SK-N-SH (cell line): ENCODE results near the gene NHERF2. TPM values are rescaled to one million over a fixed set of nuclear protein-coding genes. Genes with fewer than 3 reads are reported as not detected.

Experiments
- CTCF ChIA-PET: fragments of 300-600, 350-600 bp; formaldehyde crosslinking; extraction: SDS; loops from one replicate; lab custom pipeline; 2021; lab: Yijun Ruan, JAX
- POLR2A ChIA-PET: fragments of 350-600 bp; sonication (Branson Sonifier 250); formaldehyde crosslinking; extraction: SDS; loops from one replicate; lab custom pipeline; 2020; ENCODE audit warnings: antibody characterized with exemption, inconsistent platforms; lab: Yijun Ruan, JAX
- DNase-seq: peaks from one replicate; pipeline ENCODE4 v3.0.0; 2012
- H2AFZ ChIP-seq: fragments of 200-600 bp; sonication (generic); 2 replicates; pipeline ENCODE4 v1.8.1; 2016; ENCODE audit warnings: antibody characterized with exemption, mild to moderate bottlenecking, low read depth
- H3F3A ChIP-seq: fragments of 200-600 bp; sonication (generic); replicated peaks from 2 replicates; pipeline ENCODE3; 2016; ENCODE audit warnings: antibody characterized with exemption, mild to moderate bottlenecking; ENCODE audit not compliant: insufficient read depth
- H3K27ac ChIP-seq, 2 experiments: fragments of 200-500 bp in 1 of 2; fragments of 200-600 bp in 1 of 2; sonication (Bioruptor generic) in 1 of 2; sonication (generic), shearing (Covaris generic) in 1 of 2; 2 replicates each; pipeline versions ENCODE4 v1.5.1 to v1.6.1; 2014 to 2016; ENCODE audit warnings: low read depth in 2 of 2, inconsistent platforms in 1 of 2, low read length in 1 of 2, mild to moderate bottlenecking in 1 of 2, mixed read lengths in 1 of 2
- H3K27me3 ChIP-seq: fragments of 200-600 bp; sonication (generic), shearing (Covaris generic); 2 replicates; pipeline ENCODE4 v1.6.1; 2016; ENCODE audit warnings: mixed run types; ENCODE audit not compliant: insufficient read depth
- H3K36me3 ChIP-seq, 2 experiments: fragments of 200-500 bp in 1 of 2; fragments of 200-600 bp in 1 of 2; sonication (Bioruptor generic) in 1 of 2; sonication (generic) in 1 of 2; replicated peaks in 1 of 2; 2 replicates each; pipeline versions ENCODE3 to v1.5.1; 2014 to 2016; ENCODE audit warnings: low read length in 1 of 2, mild to moderate bottlenecking in 1 of 2; ENCODE audit not compliant: insufficient read depth in 2 of 2, control insufficient read depth in 1 of 2
- H3K4me1 ChIP-seq, 2 experiments: fragments of 200-500 bp in 1 of 2; fragments of 200-600 bp in 1 of 2; sonication (Bioruptor generic) in 1 of 2; sonication (generic), shearing (Covaris generic) in 1 of 2; 2 replicates each; pipeline versions ENCODE4 v1.5.1 to v1.6.1; 2014 to 2016; ENCODE audit warnings: low read depth in 1 of 2, low read length in 1 of 2, mixed run types in 1 of 2; ENCODE audit not compliant: insufficient read depth in 2 of 2, control insufficient read depth in 1 of 2
- H3K4me2 ChIP-seq: fragments of 200-600 bp; sonication (generic), shearing (Covaris generic); 2 replicates; pipeline ENCODE4 v1.6.1; 2017; ENCODE audit warnings: mixed run types
- H3K4me3 ChIP-seq, 2 experiments: fragments of 200-500 bp in 1 of 2; fragments of 200-600 bp in 1 of 2; sonication (Bioruptor generic) in 1 of 2; sonication (generic), shearing (Covaris generic) in 1 of 2; 2 replicates each; pipeline versions ENCODE4 v1.5.1 to v1.8.1; 2014 to 2016; ENCODE audit warnings: low read depth in 2 of 2, inconsistent platforms in 1 of 2, low read length in 1 of 2, mild to moderate bottlenecking in 1 of 2, mixed read lengths in 1 of 2, moderate library complexity in 1 of 2
- H3K79me2 ChIP-seq: fragments of 200-600 bp; sonication (generic); 2 replicates; pipeline ENCODE4 v1.8.1; 2017; ENCODE audit warnings: mild to moderate bottlenecking; ENCODE audit not compliant: insufficient read depth
- H3K9ac ChIP-seq: fragments of 200-600 bp; sonication (generic); 2 replicates; pipeline ENCODE4 v1.6.1; 2017; ENCODE audit warnings: mixed run types
- H3K9me2 ChIP-seq: fragments of 200-600 bp; sonication (generic); 2 replicates; pipeline ENCODE4 v1.6.1; 2017; ENCODE audit warnings: mixed run types
- H3K9me3 ChIP-seq: fragments of 200-600 bp; sonication (generic); 2 replicates; pipeline ENCODE4 v1.6.1; 2017; ENCODE audit warnings: mixed run types, mild to moderate bottlenecking, moderate library complexity
- H4K20me1 ChIP-seq: fragments of 200-600 bp; sonication (generic); 2 replicates; pipeline ENCODE4 v1.6.1; 2017; ENCODE audit warnings: mild to moderate bottlenecking, mixed run types; ENCODE audit not compliant: insufficient read depth
- CHD2 ChIP-seq: fragments of 150-350 bp; IDR thresholded peaks from 2 replicates; pipeline ENCODE4 v1.6.1; 2018; ENCODE audit warnings: low read length; ENCODE audit not compliant: partially characterized antibody
- FOSL2 ChIP-seq: IDR thresholded peaks from 2 replicates; pipeline ENCODE4 v1.4.0; 2012; ENCODE audit warnings: low read depth, mild to moderate bottlenecking, moderate library complexity, borderline replicate concordance
- FOXJ3 ChIP-seq: sonication (generic); formaldehyde crosslinking; IDR thresholded peaks from 2 replicates; pipeline ENCODE4 v1.5.1; 2020; ENCODE audit warnings: mild to moderate bottlenecking, missing genetic modification reagents
- JUND ChIP-seq: IDR thresholded peaks from 2 replicates; pipeline ENCODE4 v1.4.0; 2012
- MXI1 ChIP-seq: IDR thresholded peaks from 2 replicates; pipeline ENCODE4 v1.6.1; 2012; ENCODE audit warnings: mild to moderate bottlenecking, low read depth, low read length, improper control_type of control experiment
- NRF1 ChIP-seq: IDR thresholded peaks from 2 replicates; pipeline ENCODE4 v1.6.1; 2012; ENCODE audit warnings: low read depth, mild to moderate bottlenecking, low read length
- PBX3 ChIP-seq: IDR thresholded peaks from 2 replicates; pipeline ENCODE4; 2012
- POLR2AphosphoS5 ChIP-seq: IDR thresholded peaks from 2 replicates; pipeline ENCODE4 v1.6.1; 2012; ENCODE audit warnings: low read depth, low read length
- RAD21 ChIP-seq: IDR thresholded peaks from 2 replicates; pipeline ENCODE4 v1.6.1; 2012; ENCODE audit warnings: mild to moderate bottlenecking, low read length
- RCOR1 ChIP-seq: fragments of 150-350 bp; IDR thresholded peaks from 2 replicates; pipeline ENCODE4 v1.6.1; 2017; ENCODE audit warnings: antibody characterized with exemption, low read length
- RXRA ChIP-seq: IDR thresholded peaks from 2 replicates; pipeline ENCODE4 v1.4.0; 2012; ENCODE audit warnings: low read depth, mild to moderate bottlenecking, borderline replicate concordance
- SIN3A ChIP-seq: IDR thresholded peaks from 2 replicates; pipeline ENCODE4 v1.6.1; 2012; ENCODE audit warnings: low read depth, mild to moderate bottlenecking, low read length, moderate library complexity, borderline replicate concordance
- SMC3 ChIP-seq: IDR thresholded peaks from 2 replicates; pipeline ENCODE4 v1.6.1; 2012; ENCODE audit warnings: low read depth, low read length, improper control_type of control experiment
- TAF1 ChIP-seq: IDR thresholded peaks from 2 replicates; pipeline ENCODE4 v1.6.1; 2012; ENCODE audit warnings: low read depth, mild to moderate bottlenecking, low read length, moderate library complexity, borderline replicate concordance
- TEAD4 ChIP-seq: IDR thresholded peaks from 2 replicates; pipeline ENCODE4 v1.4.0; 2012; ENCODE audit warnings: mild to moderate bottlenecking, borderline replicate concordance; ENCODE audit not compliant: insufficient read depth
- YY1 ChIP-seq: IDR thresholded peaks from 2 replicates; pipeline ENCODE4 v1.4.0; 2012; ENCODE audit warnings: low read depth, mild to moderate bottlenecking
- WGBS: methylation state at CpG from one replicate; pipeline ENCODE4 v1.1.6; 2017; ENCODE audit warnings: low lambda C conversion rate; 5-methylcytosine and 5-hydroxymethylcytosine counted together
- polyA plus RNA-seq, 3 experiments: library from polyadenylated mRNA; depleted of rRNA; stranded (reverse); fragments of >200 nt; gene quantifications; 2 replicates each; pipeline ENCODE4 v1.2.3, GENCODE V29; 2012
- TF ChIP-seq, protein P1 (sequence below): IDR thresholded peaks from 2 replicates; pipeline ENCODE4 v1.4.0; 2012; ENCODE audit warnings: low read depth, borderline replicate concordance
- TF ChIP-seq, protein P2 (sequence below): fragments of 150-350 bp; IDR thresholded peaks from 2 replicates; pipeline ENCODE4 v1.6.1; 2016; ENCODE audit warnings: mild to moderate bottlenecking, low read depth, low read length
- TF ChIP-seq, protein P3 (sequence below): IDR thresholded peaks from 2 replicates; pipeline ENCODE4 v1.4.0; 2012; ENCODE audit warnings: low read depth, borderline replicate concordance
- TF ChIP-seq, protein P4 (sequence below): IDR thresholded peaks from 2 replicates; pipeline ENCODE4 v1.4.0; 2012; ENCODE audit warnings: low read depth

NHERF2 gene
- polyA plus RNA-seq, 1 of the 3 experiments (the other 2 are of a cell fraction), result 53.8 TPM

GRCh38 chr16:1992704-1993317, 33.9 kb upstream of the NHERF2 start:
- H3K4me1 ChIP-seq, result peaks cover 0 to 18% of the 10 kb centered on the region in 2 experiments; a peak in 1 of 4 replicates
- no peak overlapping the region for H3K4me3 ChIP-seq
- no peak overlapping the region for H3K4me2 ChIP-seq
- no peak overlapping the region for H2AFZ ChIP-seq
- peaks cover 22% of the 10 kb centered on the region for H3F3A ChIP-seq
- H4K20me1 ChIP-seq, result no peaks in the 10 kb centered on the region
- peaks cover 4 to 10% of the 10 kb centered on the region in 2 experiments for H3K36me3 ChIP-seq
- ChIA-PET CTCF (interaction anchor here (1.3 to 12.9 kb wide), 2 partner anchors 11 to 162 kb away, joined by 3 to 108 read pairs; no protein-coding TSS in a partner anchor), POLR2A (interaction anchor here (0.8 kb wide), 1 partner anchor 163 kb away, joined by 3 read pairs; the partner anchor contains the start of gene TRAF7)
- WGBS, result 98% methylated on average over 18 of the region's 50 CpGs
- H3K27ac ChIP-seq, result no peak overlapping the region
- no peaks in the 10 kb centered on the region for H3K27me3 ChIP-seq
- TF ChIP-seq MXI1, result no peak
- TF ChIP-seq, all 33 proteins: peak for 0
- Histone ChIP-seq H3K9me3 (no peaks in the 10 kb centered on the region), H3K79me2 (no peaks in the 10 kb centered on the region), H3K9ac (no peak overlapping the region), H3K9me2 (no peaks in the 10 kb centered on the region)
- DNase-seq, result no peak

GRCh38 chr16:1993731-1994131, 33.0 kb upstream of the NHERF2 start:
- POLR2A ChIA-PET, result interaction anchor here (1.0 kb wide), 1 partner anchor 10 kb away, joined by 4 read pairs; no protein-coding TSS in a partner anchor
- Histone ChIP-seq H3K9me3 (no peaks in the 10 kb centered on the region), H3K79me2 (no peaks in the 10 kb centered on the region), H3K4me1 (peaks cover 0 to 17% of the 10 kb centered on the region in 2 experiments; a peak in 1 of 4 replicates), H3K9ac (no peak overlapping the region), H3K27me3 (no peaks in the 10 kb centered on the region), H3K4me3 (no peak overlapping the region), H3F3A (peaks cover 22% of the 10 kb centered on the region), H3K4me2 (no peak overlapping the region), H3K9me2 (no peaks in the 10 kb centered on the region), H4K20me1 (no peaks in the 10 kb centered on the region), H3K27ac (no peak overlapping the region), H3K36me3 (peaks cover 4 to 15% of the 10 kb centered on the region in 2 experiments), H2AFZ (no peak overlapping the region)
- TF ChIP-seq NRF1 (no peak), RAD21 (no peak), YY1 (no peak), TAF1 (no peak), SMC3 (no peak), SIN3A (no peak), FOSL2 (no peak), CHD2 (no peak), RXRA (no peak), MXI1 (no peak), TEAD4 (no peak), RCOR1 (no peak), PBX3 (no peak), FOXJ3 (CRISPR knock-in tag) (no peak), JUND (no peak), POLR2AphosphoS5 (no peak)
- TF ChIP-seq, protein P1, sequence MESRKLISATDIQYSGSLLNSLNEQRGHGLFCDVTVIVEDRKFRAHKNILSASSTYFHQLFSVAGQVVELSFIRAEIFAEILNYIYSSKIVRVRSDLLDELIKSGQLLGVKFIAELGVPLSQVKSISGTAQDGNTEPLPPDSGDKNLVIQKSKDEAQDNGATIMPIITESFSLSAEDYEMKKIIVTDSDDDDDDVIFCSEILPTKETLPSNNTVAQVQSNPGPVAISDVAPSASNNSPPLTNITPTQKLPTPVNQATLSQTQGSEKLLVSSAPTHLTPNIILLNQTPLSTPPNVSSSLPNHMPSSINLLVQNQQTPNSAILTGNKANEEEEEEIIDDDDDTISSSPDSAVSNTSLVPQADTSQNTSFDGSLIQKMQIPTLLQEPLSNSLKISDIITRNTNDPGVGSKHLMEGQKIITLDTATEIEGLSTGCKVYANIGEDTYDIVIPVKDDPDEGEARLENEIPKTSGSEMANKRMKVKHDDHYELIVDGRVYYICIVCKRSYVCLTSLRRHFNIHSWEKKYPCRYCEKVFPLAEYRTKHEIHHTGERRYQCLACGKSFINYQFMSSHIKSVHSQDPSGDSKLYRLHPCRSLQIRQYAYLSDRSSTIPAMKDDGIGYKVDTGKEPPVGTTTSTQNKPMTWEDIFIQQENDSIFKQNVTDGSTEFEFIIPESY, result no peak
- TF ChIP-seq, protein P2, sequence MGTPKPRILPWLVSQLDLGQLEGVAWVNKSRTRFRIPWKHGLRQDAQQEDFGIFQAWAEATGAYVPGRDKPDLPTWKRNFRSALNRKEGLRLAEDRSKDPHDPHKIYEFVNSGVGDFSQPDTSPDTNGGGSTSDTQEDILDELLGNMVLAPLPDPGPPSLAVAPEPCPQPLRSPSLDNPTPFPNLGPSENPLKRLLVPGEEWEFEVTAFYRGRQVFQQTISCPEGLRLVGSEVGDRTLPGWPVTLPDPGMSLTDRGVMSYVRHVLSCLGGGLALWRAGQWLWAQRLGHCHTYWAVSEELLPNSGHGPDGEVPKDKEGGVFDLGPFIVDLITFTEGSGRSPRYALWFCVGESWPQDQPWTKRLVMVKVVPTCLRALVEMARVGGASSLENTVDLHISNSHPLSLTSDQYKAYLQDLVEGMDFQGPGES, result no peak
- TF ChIP-seq, protein P3, sequence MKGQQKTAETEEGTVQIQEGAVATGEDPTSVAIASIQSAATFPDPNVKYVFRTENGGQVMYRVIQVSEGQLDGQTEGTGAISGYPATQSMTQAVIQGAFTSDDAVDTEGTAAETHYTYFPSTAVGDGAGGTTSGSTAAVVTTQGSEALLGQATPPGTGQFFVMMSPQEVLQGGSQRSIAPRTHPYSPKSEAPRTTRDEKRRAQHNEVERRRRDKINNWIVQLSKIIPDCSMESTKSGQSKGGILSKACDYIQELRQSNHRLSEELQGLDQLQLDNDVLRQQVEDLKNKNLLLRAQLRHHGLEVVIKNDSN, result no peak
- TF ChIP-seq, protein P4, sequence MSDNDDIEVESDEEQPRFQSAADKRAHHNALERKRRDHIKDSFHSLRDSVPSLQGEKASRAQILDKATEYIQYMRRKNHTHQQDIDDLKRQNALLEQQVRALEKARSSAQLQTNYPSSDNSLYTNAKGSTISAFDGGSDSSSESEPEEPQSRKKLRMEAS, result no peak
- CTCF ChIA-PET, result interaction anchor here (0.8 to 12.9 kb wide), 3 partner anchors 10 to 161 kb away, joined by 3 to 108 read pairs (median 3); partner anchors contain the start of gene NOXO1
- 80% methylated on average over 2 of the region's 2 CpGs for WGBS
- no peak for DNase-seq
